Fibroblast of skin of right quadriceps (primary cell): Measurements from ENCODE around the gene ZNF322.
"Not testable (repeated sequence)": the region's sequence is repeated elsewhere in the genome, so short reads cannot be mapped to it uniquely, and the experiment has no call there.

Source experiments
- DNase-seq: peaks from one replicate; pipeline ENCODE4 v3.0.0-alpha.2; 2013

Gene ZNF322

GRCh38 chr6:26659042-26659999, at the start of gene ZNF322:
ZNF322 (minus strand) TSS chr6:26659746; CDS start chr6:26638553, 21,193 bp downstream.
- DNase-seq, result peak; percentile 92

- DNase-seq, result not testable (repeated sequence)
These were observed 46.2 kb upstream of the ZNF322 start for GRCh38 chr6:26705780-26706179.

- not testable (repeated sequence) for DNase-seq
These were observed 45.8 kb upstream of the ZNF322 start for GRCh38 chr6:26705352-26705751.

- not testable (repeated sequence) for DNase-seq
These were observed 41.6 kb upstream of the ZNF322 start for GRCh38 chr6:26701023-26701747.

GRCh38 chr6:26697496-26697895, 38.0 kb upstream of the ZNF322 start:
- DNase-seq, result not testable (repeated sequence)

GRCh38 chr6:26689324-26689947, 29.9 kb upstream of the ZNF322 start:
- DNase-seq, result not testable (repeated sequence)

- DNase-seq, result not testable (repeated sequence)
These were observed 23.0 kb upstream of the ZNF322 start for GRCh38 chr6:26682435-26683042.

GRCh38 chr6:26673287-26673686, 13.7 kb upstream of the ZNF322 start:
- DNase-seq, result not testable (repeated sequence)

GRCh38 chr6:26670558-26670957, 11.0 kb upstream of the ZNF322 start:
- DNase-seq, result not testable (repeated sequence)

- not testable (repeated sequence) for DNase-seq
These were observed 10.5 kb upstream of the ZNF322 start for GRCh38 chr6:26670003-26670402.

GRCh38 chr6:26660000-26660361, 435 bp upstream of the ZNF322 start:
- no peak for DNase-seq

- DNase-seq, result no peak
These were observed 2.3 kb downstream of the ZNF322 start for GRCh38 chr6:26657256-26657655.

GRCh38 chr6:26653007-26653406, 6.5 kb downstream of the ZNF322 start:
- no peak for DNase-seq

- no peak for DNase-seq
These were observed 8.3 kb downstream of the ZNF322 start for GRCh38 chr6:26651133-26651781.

- DNase-seq, result no peak
These were observed 13.5 kb downstream of the ZNF322 start for GRCh38 chr6:26646074-26646473.

- DNase-seq, result no peak
These were observed 18.7 kb downstream of the ZNF322 start for GRCh38 chr6:26640806-26641205.

- DNase-seq, result no peak
These were observed 30.2 kb downstream of the ZNF322 start for GRCh38 chr6:26629359-26629758.

- DNase-seq, result no peak
These were observed 31.7 kb downstream of the ZNF322 start for GRCh38 chr6:26627843-26628242.

- DNase-seq, result no peak
These were observed 35.0 kb downstream of the ZNF322 start for GRCh38 chr6:26624557-26624956.

- no peak for DNase-seq
These were observed 36.1 kb downstream of the ZNF322 start for GRCh38 chr6:26623339-26623859.

- DNase-seq, result no peak
These were observed 45.6 kb downstream of the ZNF322 start for GRCh38 chr6:26613689-26614683.
